ENCODE measurements around the gene CGB1.

DNA sequence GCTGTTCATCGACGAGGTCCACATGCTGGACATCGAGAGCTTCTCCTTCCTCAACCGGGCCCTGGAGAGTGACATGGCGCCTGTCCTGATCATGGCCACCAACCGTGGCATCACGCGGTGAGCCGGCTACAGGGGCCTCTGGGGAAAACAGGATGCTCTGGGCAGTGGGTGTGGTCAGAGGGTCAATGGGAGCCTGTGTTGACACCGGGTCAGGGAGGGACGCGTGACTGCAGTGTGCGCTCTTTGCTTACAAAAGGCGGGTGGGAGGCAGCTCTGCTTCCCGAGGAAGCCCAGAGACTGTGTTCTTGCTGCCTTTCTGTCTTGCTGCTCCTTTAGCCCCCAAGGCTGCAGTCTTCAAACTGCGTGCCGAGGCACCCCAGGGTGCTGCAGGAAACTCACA is 25.5 kb downstream of the CGB1 start:
- TF ChIP-seq, protein P1, sequence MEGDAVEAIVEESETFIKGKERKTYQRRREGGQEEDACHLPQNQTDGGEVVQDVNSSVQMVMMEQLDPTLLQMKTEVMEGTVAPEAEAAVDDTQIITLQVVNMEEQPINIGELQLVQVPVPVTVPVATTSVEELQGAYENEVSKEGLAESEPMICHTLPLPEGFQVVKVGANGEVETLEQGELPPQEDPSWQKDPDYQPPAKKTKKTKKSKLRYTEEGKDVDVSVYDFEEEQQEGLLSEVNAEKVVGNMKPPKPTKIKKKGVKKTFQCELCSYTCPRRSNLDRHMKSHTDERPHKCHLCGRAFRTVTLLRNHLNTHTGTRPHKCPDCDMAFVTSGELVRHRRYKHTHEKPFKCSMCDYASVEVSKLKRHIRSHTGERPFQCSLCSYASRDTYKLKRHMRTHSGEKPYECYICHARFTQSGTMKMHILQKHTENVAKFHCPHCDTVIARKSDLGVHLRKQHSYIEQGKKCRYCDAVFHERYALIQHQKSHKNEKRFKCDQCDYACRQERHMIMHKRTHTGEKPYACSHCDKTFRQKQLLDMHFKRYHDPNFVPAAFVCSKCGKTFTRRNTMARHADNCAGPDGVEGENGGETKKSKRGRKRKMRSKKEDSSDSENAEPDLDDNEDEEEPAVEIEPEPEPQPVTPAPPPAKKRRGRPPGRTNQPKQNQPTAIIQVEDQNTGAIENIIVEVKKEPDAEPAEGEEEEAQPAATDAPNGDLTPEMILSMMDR (IDR thresholded peaks at IDR 0.05): no peak
- TF ChIP-seq POLR2A (IDR thresholded peaks at IDR 0.05): no peak

All from breast epithelium (tissue), 3 donors.